ENCODE data around the gene ZNF625.

The ZNF625 gene

DNA sequence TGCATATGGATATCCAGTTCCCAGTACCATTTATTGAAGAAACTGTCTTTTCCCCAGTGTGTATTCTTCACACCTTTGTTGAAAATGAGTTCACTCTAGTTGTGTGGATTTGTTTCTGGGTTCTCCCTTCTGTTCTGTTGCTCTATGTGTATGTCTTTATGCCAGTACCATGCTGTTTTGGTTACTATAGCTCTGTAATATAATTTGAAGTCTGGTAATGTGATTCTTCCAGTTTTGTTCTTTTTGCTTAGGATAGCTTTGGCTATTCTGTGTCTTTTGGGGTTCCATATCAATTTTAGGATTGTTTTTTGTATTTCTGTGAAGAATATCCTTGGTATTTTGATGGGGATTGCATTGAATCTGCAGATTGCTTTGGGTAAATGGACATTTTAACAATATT, 41.6 kb upstream of the ZNF625 start:
- no peak for TF ChIP-seq EGR1 (IDR thresholded peaks at IDR 0.05)
- TF ChIP-seq CREB1 (IDR thresholded peaks at IDR 0.05; ENCODE audit: low read depth): no peak
- no peak for TF ChIP-seq TAF1 (IDR thresholded peaks at IDR 0.05; ENCODE audit: low read depth)
- TF ChIP-seq TEAD4 (IDR thresholded peaks at IDR 0.05): no peak
- no peak for TF ChIP-seq FOXM1 (IDR thresholded peaks at IDR 0.05; ENCODE audit: borderline replicate concordance, low read depth)
- no peak for TF ChIP-seq CEBPB (IDR thresholded peaks at IDR 0.05)
- no peak for TF ChIP-seq NFIC (IDR thresholded peaks at IDR 0.05)
- TF ChIP-seq EP300 (IDR thresholded peaks at IDR 0.05; ENCODE audit: borderline replicate concordance): no peak
- TF ChIP-seq, protein P1, sequence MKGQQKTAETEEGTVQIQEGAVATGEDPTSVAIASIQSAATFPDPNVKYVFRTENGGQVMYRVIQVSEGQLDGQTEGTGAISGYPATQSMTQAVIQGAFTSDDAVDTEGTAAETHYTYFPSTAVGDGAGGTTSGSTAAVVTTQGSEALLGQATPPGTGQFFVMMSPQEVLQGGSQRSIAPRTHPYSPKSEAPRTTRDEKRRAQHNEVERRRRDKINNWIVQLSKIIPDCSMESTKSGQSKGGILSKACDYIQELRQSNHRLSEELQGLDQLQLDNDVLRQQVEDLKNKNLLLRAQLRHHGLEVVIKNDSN (IDR thresholded peaks at IDR 0.05): no peak
- no peak for TF ChIP-seq RAD21 (IDR thresholded peaks at IDR 0.05; ENCODE audit: low read depth)
- no peak for TF ChIP-seq REST (IDR thresholded peaks at IDR 0.05; ENCODE audit: low read depth)
- no peak for TF ChIP-seq YY1 (IDR thresholded peaks at IDR 0.05; ENCODE audit: low read depth)
- no peak for TF ChIP-seq TCF12 (IDR thresholded peaks at IDR 0.05; ENCODE audit: low read depth)
- TF ChIP-seq MAX (IDR thresholded peaks at IDR 0.05): no peak
- no peak for TF ChIP-seq ZBTB7A (IDR thresholded peaks at IDR 0.05; ENCODE audit: low read depth)

GRCh38 chr19:12194827-12195731, 38.5 kb upstream of the ZNF625 start:
- no peak for TF ChIP-seq CEBPB (IDR thresholded peaks at IDR 0.05)
- TF ChIP-seq, protein P1 (IDR thresholded peaks at IDR 0.05): no peak
- TF ChIP-seq EP300 (IDR thresholded peaks at IDR 0.05; ENCODE audit: borderline replicate concordance): no peak
- TF ChIP-seq RAD21 (IDR thresholded peaks at IDR 0.05; ENCODE audit: low read depth): no peak
- TF ChIP-seq EGR1 (IDR thresholded peaks at IDR 0.05): no peak
- TF ChIP-seq FOXM1 (IDR thresholded peaks at IDR 0.05; ENCODE audit: borderline replicate concordance, low read depth): no peak
- TF ChIP-seq MAX (IDR thresholded peaks at IDR 0.05): no peak
- TF ChIP-seq TAF1 (IDR thresholded peaks at IDR 0.05; ENCODE audit: low read depth): no peak
- no peak for TF ChIP-seq ZBTB7A (IDR thresholded peaks at IDR 0.05; ENCODE audit: low read depth)
- TF ChIP-seq REST (IDR thresholded peaks at IDR 0.05; ENCODE audit: low read depth): no peak
- TF ChIP-seq NFIC (IDR thresholded peaks at IDR 0.05): no peak
- TF ChIP-seq YY1 (IDR thresholded peaks at IDR 0.05; ENCODE audit: low read depth): no peak
- no peak for TF ChIP-seq TEAD4 (IDR thresholded peaks at IDR 0.05)
- TF ChIP-seq TCF12 (IDR thresholded peaks at IDR 0.05; ENCODE audit: low read depth): no peak
- TF ChIP-seq CREB1 (IDR thresholded peaks at IDR 0.05; ENCODE audit: low read depth): no peak

DNA sequence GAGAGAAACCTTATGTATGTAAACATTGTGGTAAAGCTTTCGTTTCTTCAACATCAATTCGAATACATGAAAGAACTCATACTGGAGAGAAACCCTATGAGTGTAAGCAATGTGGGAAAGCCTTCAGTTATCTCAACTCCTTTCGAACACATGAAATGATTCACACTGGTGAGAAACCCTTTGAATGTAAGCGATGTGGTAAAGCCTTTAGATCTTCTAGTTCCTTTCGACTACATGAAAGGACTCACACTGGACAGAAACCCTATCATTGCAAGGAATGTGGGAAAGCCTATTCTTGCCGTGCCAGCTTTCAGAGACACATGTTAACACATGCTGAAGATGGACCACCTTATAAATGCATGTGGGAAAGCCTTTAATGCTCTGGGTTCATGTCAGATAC, 31.1 kb upstream of the ZNF625 start:
- TF ChIP-seq REST (IDR thresholded peaks at IDR 0.05; ENCODE audit: low read depth) (no peak), TEAD4 (IDR thresholded peaks at IDR 0.05) (no peak), YY1 (IDR thresholded peaks at IDR 0.05; ENCODE audit: low read depth) (no peak)

DNA sequence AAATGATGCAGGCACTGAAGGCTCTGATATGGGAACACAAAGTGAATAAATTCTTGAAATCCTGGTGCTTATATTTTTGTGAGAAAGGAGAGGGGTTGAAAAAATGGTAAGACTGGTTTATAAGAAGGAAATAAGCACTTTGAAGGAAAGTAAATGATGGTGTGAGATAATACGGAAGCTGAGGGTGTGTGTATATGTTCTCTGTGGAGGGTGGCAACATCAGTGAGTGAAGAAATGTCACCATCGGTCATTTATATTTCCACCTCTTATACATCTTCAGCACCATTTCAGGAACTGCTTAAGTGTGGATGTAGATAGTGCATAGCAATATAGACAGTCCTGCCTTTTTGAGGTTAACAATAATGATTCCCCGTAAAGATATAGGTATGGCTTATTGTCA, 23.8 kb upstream of the ZNF625 start:
- TF ChIP-seq CEBPB (IDR thresholded peaks at IDR 0.05): no peak
- TF ChIP-seq TEAD4 (IDR thresholded peaks at IDR 0.05): no peak
- no peak for TF ChIP-seq REST (IDR thresholded peaks at IDR 0.05; ENCODE audit: low read depth)
- no peak for TF ChIP-seq MAX (IDR thresholded peaks at IDR 0.05)
- TF ChIP-seq CREB1 (IDR thresholded peaks at IDR 0.05; ENCODE audit: low read depth): no peak
- no peak for TF ChIP-seq YY1 (IDR thresholded peaks at IDR 0.05; ENCODE audit: low read depth)
- no peak for TF ChIP-seq ZBTB7A (IDR thresholded peaks at IDR 0.05; ENCODE audit: low read depth)
- TF ChIP-seq, protein P1 (IDR thresholded peaks at IDR 0.05): no peak
- TF ChIP-seq NFIC (IDR thresholded peaks at IDR 0.05): no peak
- TF ChIP-seq TAF1 (IDR thresholded peaks at IDR 0.05; ENCODE audit: low read depth): no peak

Measured in Ishikawa (cell line).